NCI-H524 (cell line): ENCODE measurements around the gene PSME3.

ENCODE experiments used
- DNase-seq, 2 experiments: peaks; one replicate each; lab custom pipeline; 2025; lab: John Stamatoyannopoulos, UW

Gene PSME3

DNA sequence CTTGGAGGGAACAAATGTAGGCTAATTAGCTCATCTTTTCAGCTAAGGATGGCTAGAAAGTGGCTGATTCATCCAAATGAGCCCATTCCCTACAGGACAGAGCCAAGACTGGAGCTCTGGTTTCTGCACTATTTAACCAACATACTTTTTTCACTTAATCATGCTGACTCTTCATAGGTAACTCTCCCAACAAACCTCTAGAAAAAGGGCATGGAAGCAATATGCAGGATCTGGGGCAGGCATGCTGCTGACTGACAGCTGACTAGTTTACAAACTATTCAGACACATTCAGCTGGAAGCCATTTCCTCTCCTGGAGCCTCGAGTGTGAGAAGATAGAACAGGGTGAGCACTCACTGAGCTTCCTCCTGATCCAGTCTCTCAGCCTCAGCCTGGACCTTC, 15.3 kb upstream of the PSME3 start:
- DNase-seq: no peak

DNA sequence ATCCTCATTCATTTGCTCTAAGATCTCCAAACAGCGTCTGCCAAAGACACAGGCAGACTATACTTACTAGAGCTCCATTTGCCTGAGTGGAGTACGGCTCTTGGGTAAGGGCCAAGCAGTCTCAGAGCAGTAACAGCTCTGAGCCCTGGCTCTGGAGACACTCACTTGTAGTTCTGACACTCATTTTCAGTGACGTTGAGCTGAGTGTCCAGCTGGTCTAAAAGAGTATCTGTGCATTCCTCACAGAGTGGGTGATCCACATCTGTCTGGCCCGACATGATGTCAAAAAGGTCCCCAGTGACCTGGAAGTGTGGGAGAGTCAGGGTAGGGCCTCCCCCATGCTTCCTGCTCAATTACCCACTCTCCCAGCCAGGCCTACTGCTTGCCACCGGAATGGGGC, 14.8 kb upstream of the PSME3 start:
- no peak for DNase-seq

DNA sequence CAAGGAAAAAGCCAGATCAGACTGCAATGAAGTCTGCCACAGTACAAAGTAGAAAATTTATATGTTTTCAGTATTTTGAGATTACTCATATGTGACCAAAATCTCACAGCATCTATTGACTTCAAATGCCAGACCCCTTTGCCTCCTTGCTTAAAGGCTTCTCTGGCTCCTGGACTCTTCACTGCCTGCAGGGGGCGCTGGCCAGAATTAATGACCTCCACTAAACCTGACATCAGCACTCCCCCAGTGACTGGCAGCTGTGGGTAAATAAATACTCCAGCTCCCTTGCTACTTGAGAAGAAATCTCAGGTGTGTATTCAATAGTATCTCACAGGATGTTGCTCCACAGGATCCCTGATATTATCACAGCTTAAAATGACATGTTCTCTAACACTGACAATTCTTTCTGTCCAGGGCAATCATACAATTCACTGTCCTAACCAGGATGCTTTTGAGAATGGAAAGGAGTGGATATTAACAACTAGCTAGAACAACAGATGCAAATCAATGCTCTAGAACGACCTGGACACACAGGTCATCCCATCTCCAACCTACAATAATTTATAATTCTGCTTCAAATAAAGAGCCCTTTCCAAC, 13.2 kb upstream of the PSME3 start:
- DNase-seq: peak; percentile 65 to 73

DNA sequence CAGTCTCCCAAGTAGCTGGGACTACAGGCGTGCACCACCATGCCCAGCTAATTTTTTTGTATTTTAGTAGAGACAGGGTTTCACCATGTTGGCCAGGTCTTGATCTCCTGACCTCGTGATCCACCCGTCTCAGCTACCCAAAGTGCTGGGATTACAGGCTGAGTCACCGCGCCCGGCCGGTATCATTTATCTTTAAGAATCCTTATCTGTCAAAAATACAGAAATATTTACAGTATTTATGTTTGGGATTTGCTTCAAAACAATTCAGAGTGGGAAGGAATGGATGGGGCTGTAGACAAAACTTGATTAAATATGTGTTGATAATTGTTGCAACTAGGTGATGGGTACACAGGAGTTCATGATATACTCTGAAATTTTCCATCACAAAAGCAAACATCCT, 12.0 kb upstream of the PSME3 start:
- no peak for DNase-seq

DNA sequence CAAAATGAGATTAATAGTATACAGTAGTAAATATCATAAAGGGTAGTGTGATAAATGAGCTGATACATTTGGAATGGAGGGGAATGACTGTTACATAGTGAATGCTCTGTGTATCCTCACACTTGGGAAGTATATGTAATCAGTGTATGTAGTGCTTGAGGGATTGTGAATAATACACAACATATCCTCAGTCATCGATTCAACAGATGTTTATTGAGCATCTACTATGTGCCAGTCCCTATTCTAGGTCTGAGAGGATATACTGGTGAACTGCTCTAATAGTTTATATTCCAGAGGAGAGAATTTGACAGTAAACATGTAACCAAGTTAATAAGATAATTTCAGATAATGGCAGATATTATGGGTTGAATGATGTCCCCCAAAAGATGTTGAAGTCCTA, 5.7 kb upstream of the PSME3 start:
- no peak for DNase-seq

DNA sequence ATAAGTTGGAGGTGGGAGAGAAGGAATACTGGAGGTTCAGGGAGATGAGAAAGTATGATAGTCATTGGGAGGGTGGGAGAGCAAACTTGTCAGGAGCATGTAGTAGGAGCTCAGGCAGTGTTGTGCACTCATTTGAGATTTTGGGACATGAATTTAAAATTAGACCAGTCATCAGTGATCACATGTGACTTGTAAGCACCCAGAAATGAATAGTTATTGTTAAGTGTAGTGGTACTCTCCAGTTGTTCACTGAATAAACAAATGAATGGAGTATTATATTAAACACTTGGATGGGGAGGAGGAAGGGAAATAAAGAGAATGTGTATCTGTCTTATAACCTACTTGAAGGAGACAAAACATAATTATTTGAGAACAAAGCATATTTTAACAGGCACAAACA, 2.2 kb upstream of the PSME3 start:
- DNase-seq: no peak

DNA sequence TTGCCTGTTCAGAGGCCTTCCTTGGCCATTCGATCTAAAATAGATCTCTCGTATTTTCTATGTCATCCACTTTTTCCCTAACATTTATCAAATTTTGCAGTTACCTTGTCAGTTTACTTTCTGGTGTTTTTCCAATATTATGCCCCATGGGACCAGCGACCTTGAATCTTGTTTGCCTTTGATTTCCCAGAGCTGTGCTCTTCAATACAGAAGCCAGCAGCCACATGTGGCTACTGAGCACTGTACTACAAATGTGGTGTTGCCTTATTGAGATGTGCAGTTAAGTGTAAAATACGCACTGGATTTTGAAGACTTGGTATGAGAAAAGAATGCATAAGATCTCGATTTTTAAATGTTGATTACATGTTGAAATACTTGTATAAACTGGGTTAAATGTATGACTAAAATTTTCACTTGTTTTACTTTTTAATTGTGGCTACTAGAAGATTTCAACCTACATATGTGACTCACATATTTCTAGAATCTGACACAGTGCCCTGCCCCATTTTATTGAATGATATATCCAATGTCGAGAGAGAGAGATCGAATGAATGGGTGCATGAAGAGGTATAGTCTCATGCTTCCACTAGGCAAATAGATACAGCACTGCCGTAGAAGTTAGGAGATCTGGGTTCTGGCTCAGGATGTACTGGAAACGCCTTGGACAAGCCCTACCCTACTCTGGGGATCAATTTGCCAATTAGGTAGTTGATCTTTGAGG, 824 bp upstream of the PSME3 start:
- no peak for DNase-seq

DNA sequence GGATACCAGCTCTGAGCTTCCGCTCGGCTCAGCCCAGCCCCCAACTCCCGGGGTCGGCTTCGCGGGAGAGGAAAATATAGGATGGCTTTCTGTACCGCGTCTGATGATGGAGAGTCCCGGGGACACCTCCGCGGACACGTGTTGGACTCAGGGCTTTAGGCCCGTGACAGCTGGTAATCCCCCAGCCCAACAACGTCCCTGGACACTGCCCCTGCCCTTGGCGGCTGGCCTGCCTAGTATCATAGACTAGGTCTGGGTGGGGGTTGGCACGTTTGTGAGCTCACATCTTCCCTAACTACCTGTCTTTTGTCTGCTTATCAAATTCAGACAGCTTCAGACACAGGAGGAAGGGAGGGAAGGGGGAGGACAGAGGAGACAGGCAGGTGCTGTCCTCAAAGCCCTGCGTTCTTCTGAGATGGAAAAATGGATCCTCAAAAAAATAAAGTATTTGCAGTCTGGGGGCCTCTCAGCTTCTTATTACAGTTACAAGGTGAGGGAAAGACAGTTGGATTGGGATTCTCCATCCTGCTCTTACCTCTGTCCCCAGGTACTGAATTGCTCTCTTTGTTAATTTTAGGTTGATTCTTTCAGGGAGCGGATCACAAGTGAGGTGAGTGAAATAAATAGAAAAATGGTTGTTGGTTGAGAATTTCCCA, 698 bp downstream of the PSME3 start:
- peak in 1 of 2 experiments; percentile 34 for DNase-seq

DNA sequence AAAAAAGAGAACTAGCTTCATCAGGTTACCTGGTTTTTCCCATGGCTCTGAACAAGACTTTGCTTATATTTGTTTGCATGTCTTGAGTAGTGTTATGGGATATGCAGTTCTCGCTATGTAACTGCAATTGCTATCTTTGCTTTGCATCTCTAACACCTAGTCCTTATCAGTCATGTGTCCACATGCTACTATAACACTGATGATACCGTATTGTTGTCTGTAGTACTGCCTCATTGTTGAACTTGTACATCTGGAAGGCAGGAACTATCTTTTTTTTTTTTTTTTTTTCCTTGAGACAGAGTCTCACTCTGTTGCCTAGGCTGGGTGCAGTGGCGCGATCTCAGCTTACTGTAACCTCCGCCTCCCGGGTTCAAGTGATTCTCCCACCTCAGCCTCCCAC, 2.5 kb downstream of the PSME3 start:
- no peak for DNase-seq

DNA sequence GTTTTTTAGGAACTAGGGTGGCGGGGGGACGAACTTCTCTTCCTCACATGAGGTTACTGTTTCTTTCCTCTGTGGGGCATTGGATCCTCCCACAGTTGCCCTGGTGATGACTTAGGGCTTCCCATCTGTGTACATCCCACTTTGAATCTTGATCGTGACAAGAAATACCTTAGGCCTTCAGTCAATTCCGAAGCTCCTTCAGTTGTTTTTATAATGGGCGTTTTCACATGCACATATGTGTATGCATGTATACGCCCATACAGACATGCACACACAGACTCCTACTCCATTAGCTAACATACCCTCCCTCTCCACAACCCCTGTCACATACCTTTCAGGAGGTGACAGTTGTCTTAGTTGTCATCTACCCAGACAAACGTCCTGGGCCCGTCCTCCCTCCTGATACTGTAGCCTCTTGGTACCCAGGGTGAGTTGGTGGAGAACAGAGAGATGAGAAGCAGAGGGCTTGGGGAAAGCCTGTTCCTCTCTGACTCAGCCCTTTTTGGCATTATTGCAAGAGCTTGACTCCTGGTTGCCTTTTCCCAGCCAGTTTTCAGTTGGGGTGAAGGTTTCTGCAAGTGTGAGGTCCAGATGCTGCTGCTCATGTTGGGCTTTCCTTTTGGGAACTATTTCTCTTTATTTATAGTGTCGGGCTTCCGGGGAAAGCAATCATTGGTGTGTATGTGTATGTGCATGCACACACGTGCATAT, 8.9 kb downstream of the PSME3 start:
- DNase-seq: no peak

DNA sequence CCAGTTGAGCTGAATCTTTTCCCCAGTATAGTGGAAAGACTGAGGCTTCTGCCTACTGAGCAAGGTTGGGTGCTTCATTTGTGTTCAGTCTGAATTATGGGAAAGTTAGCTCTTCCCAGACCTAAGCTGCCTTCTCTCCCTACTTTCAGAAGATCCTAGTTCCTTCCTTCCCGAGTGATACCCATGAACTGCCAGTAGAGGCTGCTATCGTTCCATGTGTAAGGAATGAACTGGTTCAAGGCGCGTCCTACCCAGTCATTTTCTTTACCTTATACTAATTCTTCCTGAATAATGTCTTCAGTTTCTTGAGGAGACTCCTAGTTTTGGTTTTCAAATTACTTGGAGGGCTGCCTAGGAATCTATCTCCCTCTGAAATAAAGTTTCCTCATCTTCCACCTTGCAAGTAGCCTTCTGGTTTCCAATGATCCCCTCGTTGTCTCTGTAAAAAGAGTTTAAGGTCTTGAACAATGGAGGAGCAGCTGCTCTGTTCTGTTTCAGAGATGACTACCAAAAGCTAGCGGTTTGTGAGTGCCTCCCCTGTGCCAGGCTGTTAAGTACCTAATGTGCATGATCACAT, 10.2 kb downstream of the PSME3 start:
- DNase-seq: peak; percentile 43 to 61

DNA sequence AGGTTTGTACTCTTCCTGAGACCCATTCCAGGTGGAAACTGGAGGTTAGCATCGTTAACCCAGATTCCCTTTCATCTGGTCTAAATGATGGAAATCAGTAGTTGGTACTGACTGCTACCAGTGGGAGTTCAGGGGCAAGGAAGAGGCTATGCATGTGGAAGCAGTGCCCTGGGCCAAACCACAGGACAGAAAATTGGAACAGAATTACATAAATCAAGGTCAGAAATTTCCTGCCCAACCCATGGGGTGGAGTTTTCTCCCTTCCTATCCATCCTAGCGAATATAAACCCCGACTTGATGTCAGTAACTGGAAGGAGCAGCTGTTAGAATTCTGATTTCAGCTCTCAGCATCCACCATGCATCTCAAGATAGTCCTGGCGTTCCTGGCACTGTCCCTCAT, 11.1 kb downstream of the PSME3 start, which contains the start of gene AOC2:
Gene AOC2 (plus strand): TSS at position 310 of the 400 bp plus-strand sequence. CDS start 47 bp downstream, at position 357.
- no peak for DNase-seq

DNA sequence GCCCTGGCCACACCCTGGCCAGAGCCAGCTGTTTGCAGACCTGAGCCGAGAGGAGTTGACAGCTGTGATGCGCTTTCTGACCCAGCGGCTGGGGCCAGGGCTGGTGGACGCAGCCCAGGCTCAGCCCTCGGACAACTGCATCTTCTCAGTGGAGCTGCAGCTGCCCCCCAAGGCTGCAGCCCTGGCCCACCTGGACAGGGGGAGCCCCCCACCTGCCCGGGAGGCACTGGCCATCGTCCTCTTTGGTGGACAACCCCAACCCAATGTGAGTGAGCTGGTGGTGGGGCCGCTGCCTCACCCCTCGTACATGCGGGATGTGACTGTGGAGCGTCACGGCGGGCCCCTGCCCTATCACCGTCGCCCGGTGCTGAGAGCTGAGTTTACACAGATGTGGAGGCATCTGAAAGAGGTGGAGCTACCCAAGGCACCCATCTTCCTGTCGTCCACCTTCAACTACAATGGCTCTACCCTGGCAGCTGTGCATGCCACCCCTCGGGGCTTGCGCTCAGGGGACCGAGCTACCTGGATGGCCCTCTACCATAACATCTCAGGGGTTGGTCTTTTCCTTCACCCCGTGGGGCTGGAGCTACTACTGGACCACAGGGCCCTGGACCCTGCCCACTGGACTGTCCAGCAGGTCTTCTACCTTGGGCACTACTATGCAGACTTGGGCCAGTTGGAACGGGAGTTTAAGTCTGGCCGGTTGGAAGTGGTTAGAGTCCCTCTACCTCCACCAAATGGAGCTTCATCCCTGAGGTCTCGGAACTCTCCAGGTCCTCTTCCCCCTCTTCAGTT, 11.8 kb downstream of the PSME3 start:
- DNase-seq: no peak

DNA sequence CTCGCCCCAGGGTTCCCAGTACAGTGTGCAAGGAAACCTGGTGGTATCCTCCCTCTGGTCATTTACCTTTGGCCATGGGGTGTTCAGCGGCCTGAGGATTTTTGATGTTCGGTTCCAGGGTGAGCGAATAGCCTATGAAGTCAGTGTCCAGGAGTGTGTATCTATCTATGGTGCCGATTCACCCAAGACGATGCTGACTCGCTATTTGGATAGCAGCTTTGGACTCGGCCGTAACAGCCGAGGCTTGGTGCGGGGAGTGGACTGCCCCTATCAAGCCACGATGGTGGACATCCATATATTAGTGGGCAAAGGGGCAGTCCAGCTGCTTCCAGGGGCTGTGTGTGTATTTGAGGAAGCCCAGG, 12.3 kb downstream of the PSME3 start:
- no peak for DNase-seq

DNA sequence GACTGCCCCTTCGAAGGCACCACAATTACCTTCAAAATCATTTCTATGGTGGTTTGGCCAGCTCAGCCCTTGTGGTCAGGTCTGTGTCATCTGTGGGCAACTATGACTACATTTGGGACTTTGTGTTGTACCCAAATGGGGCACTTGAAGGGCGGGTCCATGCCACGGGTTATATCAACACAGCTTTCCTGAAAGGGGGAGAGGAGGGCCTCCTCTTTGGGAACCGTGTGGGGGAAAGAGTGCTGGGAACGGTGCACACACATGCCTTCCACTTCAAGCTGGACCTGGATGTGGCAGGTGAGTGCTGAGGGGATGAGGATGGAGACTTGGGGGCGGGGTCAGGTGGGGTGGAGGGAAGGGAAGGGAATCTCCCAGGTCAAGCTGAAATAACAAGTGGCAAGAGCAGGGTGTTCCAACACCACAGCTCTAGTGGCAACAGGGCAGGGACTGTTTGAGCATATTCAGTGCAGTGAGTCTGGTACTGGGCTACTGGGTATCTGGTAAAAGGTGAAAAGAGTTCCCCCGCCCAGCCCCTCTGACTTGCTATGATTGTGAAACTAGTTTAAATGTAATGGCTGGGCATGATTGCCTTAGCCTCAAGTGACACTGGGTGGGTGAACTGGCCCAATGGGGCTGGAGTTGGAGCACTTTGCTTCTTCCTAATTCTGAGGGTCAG, 12.9 kb downstream of the PSME3 start:
- DNase-seq: no peak

DNA sequence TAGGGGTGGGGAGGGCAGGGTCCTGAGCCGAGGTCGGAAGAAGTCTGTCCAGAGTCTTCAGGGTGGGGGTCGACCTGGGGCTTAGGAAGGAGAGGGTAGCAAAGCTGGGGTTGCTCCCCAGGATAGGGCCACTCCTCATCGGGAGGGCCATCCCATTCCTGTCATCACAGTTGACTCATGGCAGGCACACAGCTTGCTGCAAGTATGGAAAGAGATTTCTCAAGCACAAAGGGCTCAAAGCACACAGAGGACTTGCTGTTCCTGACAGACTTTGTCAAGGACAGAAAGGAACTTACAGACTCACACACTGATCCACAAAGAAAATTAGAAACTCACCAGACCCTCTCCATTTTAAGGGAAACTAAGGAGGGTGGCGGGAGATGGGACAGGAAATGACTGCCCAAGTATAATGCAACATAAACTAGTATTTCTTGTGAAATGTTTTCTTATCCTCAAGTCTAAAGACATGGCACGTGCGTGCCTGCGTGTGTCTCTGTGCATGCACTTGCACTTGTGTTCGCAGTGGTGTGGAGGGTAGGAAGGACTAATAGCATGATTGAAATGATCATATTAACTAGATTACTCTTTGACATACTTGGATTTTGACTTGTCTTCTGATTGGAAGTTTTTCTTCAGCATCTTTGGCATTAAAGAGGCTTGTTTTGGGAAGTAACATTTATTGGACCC, 13.5 kb downstream of the PSME3 start:
- no peak for DNase-seq

DNA sequence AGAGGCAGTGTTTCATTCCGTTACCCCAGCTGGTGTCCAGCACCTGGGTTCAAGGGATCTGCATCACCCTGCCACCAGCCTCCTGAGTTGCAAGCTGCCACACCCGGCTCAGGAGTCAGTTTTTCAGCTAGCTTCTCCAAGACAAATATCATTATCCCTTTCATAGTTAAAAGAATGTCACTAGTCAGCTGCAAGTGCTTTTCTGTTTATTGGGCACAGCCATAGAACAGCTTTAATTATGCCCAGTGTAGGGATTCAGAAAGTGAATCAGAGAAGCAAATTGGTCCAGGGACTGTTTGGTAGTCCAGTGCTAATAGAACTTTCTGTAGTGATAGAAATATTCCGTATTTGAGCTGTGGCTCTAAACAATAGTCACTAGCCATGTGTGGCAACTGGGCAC, 14.9 kb downstream of the PSME3 start:
- DNase-seq: no peak

DNA sequence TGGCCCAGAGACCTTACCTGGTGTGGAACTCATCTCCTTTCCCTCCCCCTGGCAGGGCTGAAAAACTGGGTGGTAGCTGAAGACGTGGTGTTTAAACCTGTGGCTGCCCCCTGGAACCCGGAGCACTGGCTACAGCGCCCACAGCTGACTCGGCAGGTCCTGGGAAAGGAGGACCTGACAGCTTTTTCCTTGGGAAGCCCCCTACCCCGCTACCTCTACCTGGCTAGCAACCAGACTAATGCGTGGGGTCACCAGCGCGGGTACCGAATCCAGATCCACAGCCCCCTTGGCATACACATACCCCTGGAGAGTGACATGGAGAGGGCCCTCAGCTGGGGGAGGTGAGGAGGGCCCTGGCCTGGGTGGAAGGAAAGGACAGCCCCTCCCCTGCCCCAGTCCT, 15.8 kb downstream of the PSME3 start:
- no peak for DNase-seq

DNA sequence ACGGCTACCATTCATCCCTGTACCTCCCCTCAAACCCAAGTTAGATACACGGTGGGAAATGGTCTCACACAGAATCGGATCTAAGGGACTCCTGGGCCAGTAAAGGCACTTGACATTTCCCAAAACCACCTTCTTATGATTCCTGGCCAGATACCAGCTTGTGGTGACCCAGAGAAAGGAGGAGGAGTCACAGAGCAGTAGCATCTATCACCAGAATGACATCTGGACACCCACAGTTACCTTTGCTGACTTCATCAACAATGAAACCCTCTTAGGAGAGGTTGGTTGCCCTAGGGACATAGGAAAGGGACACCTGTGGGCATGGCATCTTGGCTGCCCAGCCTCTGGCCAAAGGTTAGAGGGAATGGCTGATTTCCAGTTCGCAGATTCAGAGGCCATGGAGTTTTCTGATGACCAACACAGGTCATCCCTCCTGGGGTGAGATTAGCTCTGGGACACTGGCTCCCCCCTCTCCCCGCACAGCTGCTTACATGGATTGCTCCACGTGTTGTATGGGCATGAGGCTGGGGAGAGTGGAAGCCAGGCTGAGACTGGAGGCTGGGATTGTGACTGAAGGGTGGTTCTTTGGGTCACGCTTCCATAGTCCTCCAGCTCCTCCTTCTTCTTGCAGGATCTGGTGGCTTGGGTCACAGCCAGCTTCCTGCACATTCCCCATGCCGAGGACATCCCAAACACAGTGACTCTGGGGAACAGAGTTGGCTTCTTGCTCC, 16.4 kb downstream of the PSME3 start:
- no peak for DNase-seq

DNA sequence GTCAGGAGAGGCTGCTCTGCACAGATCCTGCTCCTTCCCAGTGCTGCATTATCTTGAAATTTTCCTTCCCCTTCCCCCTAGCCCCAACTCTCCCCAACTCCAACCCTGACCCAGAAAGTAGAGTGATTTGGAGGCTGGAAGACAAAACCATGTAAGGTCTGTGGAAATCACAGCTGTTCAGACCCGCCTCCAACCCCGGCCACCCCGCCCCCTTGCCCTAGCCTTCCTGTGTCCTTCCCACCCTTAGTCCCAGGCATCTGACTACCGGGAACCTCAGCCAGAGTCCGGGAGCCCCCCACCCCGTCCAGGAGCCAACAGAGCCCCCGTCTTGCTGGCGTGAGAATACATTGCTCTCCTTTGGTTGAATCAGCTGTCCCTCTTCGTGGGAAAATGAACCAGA, 17.8 kb downstream of the PSME3 start, which contains the start of gene AOC3:
Gene AOC3 (plus strand): TSS at position 246 of the 400 bp plus-strand sequence. CDS start 145 bp downstream, at position 391.
- DNase-seq: no peak
